Neural cell (in vitro differentiated cells): ENCODE results near the gene SYTL5.

Source experiments
- EZH2 ChIP-seq: fragments of 200-600, 300-800 bp; shearing (Covaris generic), sonication (generic); IDR thresholded peaks from 2 replicates; pipeline ENCODE4 v1.6.1; 2014; ENCODE audit warnings: antibody characterized with exemption, low read length, borderline replicate concordance, mild to moderate bottlenecking; ENCODE audit not compliant: insufficient read depth, poor library complexity, severe bottlenecking
- MXI1 ChIP-seq: fragments of 450-650 bp; conservative IDR thresholded peaks from 2 replicates; pipeline ENCODE4 v1.6.1; 2014; ENCODE audit warnings: antibody characterized with exemption, mild to moderate bottlenecking; ENCODE audit not compliant: poor library complexity, severe bottlenecking
- POLR2AphosphoS5 ChIP-seq: IDR thresholded peaks from 2 replicates; pipeline ENCODE4 v1.6.1; 2012
- RAD21 ChIP-seq: fragments of 450-650 bp; conservative IDR thresholded peaks from 2 replicates; pipeline ENCODE4 v1.6.1; 2014; ENCODE audit warnings: antibody characterized with exemption, mild to moderate bottlenecking, moderate library complexity
- SMC3 ChIP-seq: fragments of 450-650 bp; conservative IDR thresholded peaks from 2 replicates; pipeline ENCODE4 v1.6.1; 2014; ENCODE audit warnings: antibody characterized with exemption, mild to moderate bottlenecking, moderate library complexity; ENCODE audit not compliant: poor library complexity
- TAF1 ChIP-seq: IDR thresholded peaks from 2 replicates; pipeline ENCODE4 v1.6.1; 2012; ENCODE audit warnings: low read depth
- TF ChIP-seq, protein P1 (sequence below): IDR thresholded peaks from 2 replicates; pipeline ENCODE4 v1.6.1; 2012; ENCODE audit warnings: borderline replicate concordance
- TF ChIP-seq, protein P2 (sequence below): fragments of 450-650 bp; IDR thresholded peaks from 2 replicates; pipeline ENCODE4 v1.5.1; 2014; ENCODE audit warnings: antibody characterized with exemption, mild to moderate bottlenecking, moderate library complexity; ENCODE audit not compliant: poor library complexity, severe bottlenecking

DNA sequence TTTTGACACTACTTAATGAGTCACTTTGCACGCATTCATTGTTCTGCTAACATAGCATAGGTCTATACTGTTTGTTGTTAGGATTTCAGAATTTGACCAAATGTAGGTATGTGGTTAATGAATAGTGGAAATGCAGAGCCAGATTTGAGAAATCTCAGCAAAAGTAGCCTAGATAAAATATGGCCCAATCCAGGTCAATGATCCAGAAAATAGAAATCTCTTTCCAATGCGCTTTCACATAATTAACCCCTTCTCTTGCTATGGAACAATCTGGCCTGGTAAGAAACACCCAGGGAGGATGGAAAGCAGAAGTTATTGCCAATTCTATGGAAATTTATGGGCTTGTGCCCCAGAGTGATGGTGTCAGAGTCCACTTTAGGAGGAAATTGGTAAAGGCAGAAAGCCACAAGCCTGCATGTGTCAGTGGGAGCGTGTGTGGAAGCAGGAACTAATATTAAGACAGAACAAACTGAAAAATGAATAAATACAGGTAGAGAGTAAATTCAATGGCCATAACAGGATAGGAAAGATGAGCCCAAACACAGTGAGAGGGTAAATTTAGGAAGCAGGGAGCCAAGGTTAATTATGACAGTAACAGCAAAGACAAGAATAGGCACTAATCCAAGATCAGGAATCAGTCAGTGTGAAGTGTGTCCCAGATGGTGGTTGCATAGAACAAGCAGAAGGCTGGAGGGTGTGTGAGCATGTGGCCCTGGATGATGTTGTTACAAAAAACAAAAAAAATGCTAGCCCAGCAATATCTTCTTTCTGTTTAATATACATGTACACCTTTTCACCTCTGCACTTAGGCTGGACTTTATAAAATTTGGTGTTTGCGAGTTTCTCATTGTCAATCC, 102.9 kb downstream of the SYTL5 start:
- TF ChIP-seq, protein P1, sequence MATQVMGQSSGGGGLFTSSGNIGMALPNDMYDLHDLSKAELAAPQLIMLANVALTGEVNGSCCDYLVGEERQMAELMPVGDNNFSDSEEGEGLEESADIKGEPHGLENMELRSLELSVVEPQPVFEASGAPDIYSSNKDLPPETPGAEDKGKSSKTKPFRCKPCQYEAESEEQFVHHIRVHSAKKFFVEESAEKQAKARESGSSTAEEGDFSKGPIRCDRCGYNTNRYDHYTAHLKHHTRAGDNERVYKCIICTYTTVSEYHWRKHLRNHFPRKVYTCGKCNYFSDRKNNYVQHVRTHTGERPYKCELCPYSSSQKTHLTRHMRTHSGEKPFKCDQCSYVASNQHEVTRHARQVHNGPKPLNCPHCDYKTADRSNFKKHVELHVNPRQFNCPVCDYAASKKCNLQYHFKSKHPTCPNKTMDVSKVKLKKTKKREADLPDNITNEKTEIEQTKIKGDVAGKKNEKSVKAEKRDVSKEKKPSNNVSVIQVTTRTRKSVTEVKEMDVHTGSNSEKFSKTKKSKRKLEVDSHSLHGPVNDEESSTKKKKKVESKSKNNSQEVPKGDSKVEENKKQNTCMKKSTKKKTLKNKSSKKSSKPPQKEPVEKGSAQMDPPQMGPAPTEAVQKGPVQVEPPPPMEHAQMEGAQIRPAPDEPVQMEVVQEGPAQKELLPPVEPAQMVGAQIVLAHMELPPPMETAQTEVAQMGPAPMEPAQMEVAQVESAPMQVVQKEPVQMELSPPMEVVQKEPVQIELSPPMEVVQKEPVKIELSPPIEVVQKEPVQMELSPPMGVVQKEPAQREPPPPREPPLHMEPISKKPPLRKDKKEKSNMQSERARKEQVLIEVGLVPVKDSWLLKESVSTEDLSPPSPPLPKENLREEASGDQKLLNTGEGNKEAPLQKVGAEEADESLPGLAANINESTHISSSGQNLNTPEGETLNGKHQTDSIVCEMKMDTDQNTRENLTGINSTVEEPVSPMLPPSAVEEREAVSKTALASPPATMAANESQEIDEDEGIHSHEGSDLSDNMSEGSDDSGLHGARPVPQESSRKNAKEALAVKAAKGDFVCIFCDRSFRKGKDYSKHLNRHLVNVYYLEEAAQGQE, result no peak
- TF ChIP-seq POLR2AphosphoS5 (no peak), MXI1 (no peak), TAF1 (no peak), RAD21 (no peak), SMC3 (no peak), EZH2 (no peak)
- TF ChIP-seq, protein P2, sequence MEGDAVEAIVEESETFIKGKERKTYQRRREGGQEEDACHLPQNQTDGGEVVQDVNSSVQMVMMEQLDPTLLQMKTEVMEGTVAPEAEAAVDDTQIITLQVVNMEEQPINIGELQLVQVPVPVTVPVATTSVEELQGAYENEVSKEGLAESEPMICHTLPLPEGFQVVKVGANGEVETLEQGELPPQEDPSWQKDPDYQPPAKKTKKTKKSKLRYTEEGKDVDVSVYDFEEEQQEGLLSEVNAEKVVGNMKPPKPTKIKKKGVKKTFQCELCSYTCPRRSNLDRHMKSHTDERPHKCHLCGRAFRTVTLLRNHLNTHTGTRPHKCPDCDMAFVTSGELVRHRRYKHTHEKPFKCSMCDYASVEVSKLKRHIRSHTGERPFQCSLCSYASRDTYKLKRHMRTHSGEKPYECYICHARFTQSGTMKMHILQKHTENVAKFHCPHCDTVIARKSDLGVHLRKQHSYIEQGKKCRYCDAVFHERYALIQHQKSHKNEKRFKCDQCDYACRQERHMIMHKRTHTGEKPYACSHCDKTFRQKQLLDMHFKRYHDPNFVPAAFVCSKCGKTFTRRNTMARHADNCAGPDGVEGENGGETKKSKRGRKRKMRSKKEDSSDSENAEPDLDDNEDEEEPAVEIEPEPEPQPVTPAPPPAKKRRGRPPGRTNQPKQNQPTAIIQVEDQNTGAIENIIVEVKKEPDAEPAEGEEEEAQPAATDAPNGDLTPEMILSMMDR, result no peak
